ENCODE measurements around the gene TBC1D17. TPM values are rescaled to one million over a fixed set of nuclear protein-coding genes. Genes with fewer than 3 reads are reported as not detected.

Gene TBC1D17
- total and polyA plus RNA-seq, 10 of the 15 experiments (the other 5 are each of a cell fraction or from before 2014, with no cell fraction given) = 0.42 to 20.4 (median 11.2) TPM

- intact Hi-C loops (cut with micrococcal nuclease; ENCODE audit: unreplicated experiment) = no loop called here
- no peak for DNase-seq (ENCODE audit: low read depth, low spot score)
- no TSS peak for BruUV-seq (replicated peaks)
- CTCF ChIA-PET = interaction anchor here (0.7 kb wide), 1 partner anchor 487 kb away, joined by 4 read pairs; no protein-coding TSS in a partner anchor
- POLR2A ChIA-PET = interaction anchor here (0.6 to 2.7 kb wide), 2 partner anchors 23 to 61 kb away, joined by 3 to 12 read pairs; no protein-coding TSS in a partner anchor
- Histone ChIP-seq H3K36me3 (ENCODE audit: control insufficient read depth in 2 of 2, insufficient read depth in 2 of 2, low read length in 1 of 2) (no peaks in the 10 kb centered on the region; a peak in 1 of 4 replicates), H2AFZ (ENCODE audit: control insufficient read depth, low read depth, low read length) (no peak overlapping the region), H3K4me3 (no peak overlapping the region), H3K79me2 (ENCODE audit: control insufficient read depth, insufficient read depth, low read length) (no peaks in the 10 kb centered on the region), H3K9ac (ENCODE audit: control insufficient read depth, insufficient read depth, low read length) (no peak overlapping the region), H3K27ac (ENCODE audit: control insufficient read depth, insufficient read depth) (no peak overlapping the region), H3K4me1 (ENCODE audit: control insufficient read depth, insufficient read depth, low read length) (peaks cover 32% of the 10 kb centered on the region), H4K20me1 (ENCODE audit: control insufficient read depth, insufficient read depth) (no peaks in the 10 kb centered on the region), H3K27me3 (replicated peaks in 1 of 2; ENCODE audit: control insufficient read depth in 2 of 2, insufficient read depth in 2 of 2, low read length in 1 of 2) (no peaks in the 10 kb centered on the region), H3K4me2 (ENCODE audit: control insufficient read depth, insufficient read depth) (no peak overlapping the region), H3K9me3 (replicated peaks; ENCODE audit: control insufficient read depth, insufficient read depth, low read length) (peaks cover 5% of the 10 kb centered on the region; the same call in 2 of the 3 replicates)
- TF ChIP-seq RFX5 (IDR thresholded peaks at IDR 0.05; ENCODE audit: low read depth, low read length) (no peak), JUNB (IDR thresholded peaks at IDR 0.05) (no peak), TCF7 (IDR thresholded peaks at IDR 0.05; ENCODE audit: borderline replicate concordance) (no peak), CEBPB (IDR thresholded peaks at IDR 0.05; ENCODE audit: borderline replicate concordance in 1 of 2, low read depth in 2 of 2, low read length in 2 of 2) (no peak), NBN (IDR thresholded peaks at IDR 0.05) (no peak), CEBPZ (IDR thresholded peaks at IDR 0.05; ENCODE audit: low read depth, low read length) (no peak), MAX (IDR thresholded peaks at IDR 0.05; ENCODE audit: low read depth, low read length) (no peak), ELK1 (IDR thresholded peaks at IDR 0.05; ENCODE audit: low read depth, low read length) (no peak), RB1 (IDR thresholded peaks at IDR 0.05; ENCODE audit: borderline replicate concordance) (no peak), IRF3 (IDR thresholded peaks at IDR 0.05) (no peak), PBX3 (IDR thresholded peaks at IDR 0.05; ENCODE audit: insufficient replicate concordance, low read depth, low read length) (no peak), MYB (IDR thresholded peaks at IDR 0.05; ENCODE audit: borderline replicate concordance, low read depth, low read length) (no peak), NR2F1 (conservative IDR thresholded peaks at IDR 0.05) (no peak), BMI1 (IDR thresholded peaks at IDR 0.05; ENCODE audit: borderline replicate concordance) (no peak), POLR2AphosphoS2 (IDR thresholded peaks at IDR 0.05; ENCODE audit: low read depth, low read length) (no peak), MEF2A (IDR thresholded peaks at IDR 0.05; ENCODE audit: insufficient read depth, low read depth, low read length) (no peak), IRF4 (IDR thresholded peaks at IDR 0.05; ENCODE audit: low read depth, low read length) (no peak), ETV6 (conservative IDR thresholded peaks at IDR 0.05 in 1 of 2, IDR thresholded peaks at IDR 0.05 in 1 of 2; ENCODE audit: borderline replicate concordance in 1 of 2, low read depth in 1 of 2) (no peak), IKZF1 (conservative IDR thresholded peaks at IDR 0.05) (no peak)
- in situ Hi-C loops (cut with MboI) = no loop called here
- 50% methylated on average over 5 of the region's 5 CpGs for WGBS (ENCODE audit: insufficient coverage, insufficient replicate concordance, low lambda C conversion rate, missing lambda C conversion rate)
- SMC1A ChIA-PET (ENCODE audit: uncharacterized antibody, unreplicated experiment) = interaction anchor here (1.7 kb wide), 1 partner anchor 23 kb away, joined by 3 read pairs; no protein-coding TSS in a partner anchor
- FAIRE-seq = no peak
- RAD21 ChIA-PET (ENCODE audit: unreplicated experiment) = no interaction called here
- ATAC-seq = no peak
Observed at GRCh38 chr19:49846408-49846807, 31.1 kb upstream of the TBC1D17 start.
